HEK293 (cell line): ENCODE measurements around the gene ADAM33.

Source experiments
- CTCF ChIA-PET: fragments of 350-600 bp; formaldehyde crosslinking; extraction: SDS; loops from one replicate; lab custom pipeline; 2021; ENCODE audit warnings: antibody characterized with exemption; lab: Yijun Ruan, JAX
- POLR2A ChIA-PET: fragments of 300-600 bp; formaldehyde crosslinking; extraction: SDS; loops from one replicate; lab custom pipeline; 2020; ENCODE audit warnings: antibody characterized with exemption, inconsistent platforms; lab: Yijun Ruan, JAX
- H3K27ac ChIP-seq: fragments of 200-500 bp; sonication (Bioruptor generic); 2 replicates; pipeline ENCODE4 v1.5.1; 2014; ENCODE audit warnings: low read depth, low read length, control low read depth, inconsistent platforms; ENCODE audit errors: extremely low read depth
- H3K36me3 ChIP-seq, 2 experiments: fragments of 200-500 bp in 1 of 2; sonication (Bioruptor generic) in 1 of 2; 1 replicate in 1 of 2; 2 replicates in 1 of 2; pipeline ENCODE4 v1.5.1; 2014 to 2017; ENCODE audit warnings: inconsistent platforms in 2 of 2, low read length in 2 of 2; ENCODE audit not compliant: control insufficient read depth in 2 of 2, insufficient read depth in 1 of 2
- H3K4me1 ChIP-seq: fragments of 200-500 bp; sonication (Bioruptor generic); 2 replicates; pipeline ENCODE4 v1.5.1; 2014; ENCODE audit warnings: mild to moderate bottlenecking, low read length, inconsistent platforms; ENCODE audit not compliant: control insufficient read depth, insufficient read depth
- H3K4me3 ChIP-seq: 2 replicates; pipeline ENCODE4 v1.5.1; 2011; ENCODE audit warnings: low read depth, mild to moderate bottlenecking, control low read depth, low read length, moderate library complexity
- H3K9me3 ChIP-seq: fragments of 200-500 bp; sonication (Bioruptor generic); 2 replicates; pipeline ENCODE4 v1.5.1; 2014; ENCODE audit warnings: low read depth, low read length, inconsistent platforms; ENCODE audit not compliant: control insufficient read depth, insufficient read depth
- CTCF ChIP-seq: fragments of 450-650 bp; formaldehyde crosslinking; IDR thresholded peaks from 2 replicates; pipeline ENCODE4 v1.5.1; 2016; ENCODE audit warnings: missing biosample characterization, missing genetic modification characterization
- HOXD13 ChIP-seq: sonication (generic); formaldehyde crosslinking; IDR thresholded peaks from 2 replicates; pipeline ENCODE4 v1.8.0; 2022; ENCODE audit warnings: missing genetic modification reagents, borderline replicate concordance
- PRDM1 ChIP-seq: fragments of 450-650 bp; formaldehyde crosslinking; IDR thresholded peaks from 2 replicates; pipeline ENCODE4; 2016; ENCODE audit warnings: missing biosample characterization, missing genetic modification characterization
- SALL2 ChIP-seq: fragments of 450-650 bp; formaldehyde crosslinking; IDR thresholded peaks from 2 replicates; pipeline ENCODE4 v1.5.0; 2017; ENCODE audit warnings: missing biosample characterization, mild to moderate bottlenecking, missing genetic modification characterization, borderline replicate concordance
- TSHZ1 ChIP-seq: fragments of 450-650 bp; formaldehyde crosslinking; IDR thresholded peaks from 2 replicates; pipeline ENCODE4 v1.5.1; 2016; ENCODE audit warnings: missing biosample characterization, missing genetic modification characterization, borderline replicate concordance
- ZNF155 ChIP-seq: fragments of 450-650 bp; formaldehyde crosslinking; IDR thresholded peaks from 2 replicates; pipeline ENCODE4 v1.5.1; 2016; ENCODE audit warnings: missing biosample characterization, missing genetic modification characterization
- ZNF174 ChIP-seq: fragments of 450-650 bp; formaldehyde crosslinking; IDR thresholded peaks from 2 replicates; pipeline ENCODE4 v1.5.0; 2017; ENCODE audit warnings: missing biosample characterization, mild to moderate bottlenecking, missing genetic modification characterization
- ZNF221 ChIP-seq: fragments of 450-650 bp; formaldehyde crosslinking; IDR thresholded peaks from 2 replicates; pipeline ENCODE4 v1.5.1; 2017; ENCODE audit warnings: missing biosample characterization, missing genetic modification characterization, borderline replicate concordance
- ZNF280C ChIP-seq: fragments of 450-650 bp; formaldehyde crosslinking; IDR thresholded peaks from 2 replicates; pipeline ENCODE4 v1.5.1; 2016; ENCODE audit warnings: missing biosample characterization, missing genetic modification characterization
- ZNF280D ChIP-seq: fragments of 450-650 bp; formaldehyde crosslinking; IDR thresholded peaks from 2 replicates; pipeline ENCODE4 v1.5.1; 2016; ENCODE audit warnings: missing biosample characterization, missing genetic modification characterization
- ZNF433 ChIP-seq: fragments of 450-650 bp; formaldehyde crosslinking; IDR thresholded peaks from 2 replicates; pipeline ENCODE4 v1.5.1; 2016; ENCODE audit warnings: missing biosample characterization, missing genetic modification characterization, low read depth
- ZNF501 ChIP-seq: fragments of 450-650 bp; formaldehyde crosslinking; IDR thresholded peaks from 2 replicates; pipeline ENCODE4 v1.5.1; 2016; ENCODE audit warnings: missing biosample characterization, missing genetic modification characterization
- ZNF629 ChIP-seq: fragments of 450-650 bp; formaldehyde crosslinking; IDR thresholded peaks from 2 replicates; pipeline ENCODE4 v1.5.1; 2017; ENCODE audit warnings: missing biosample characterization, missing genetic modification characterization
- ZNF645 ChIP-seq: fragments of 450-650 bp; formaldehyde crosslinking; IDR thresholded peaks from 2 replicates; pipeline ENCODE4; 2016; ENCODE audit warnings: missing biosample characterization, missing genetic modification characterization
- ZNF654 ChIP-seq: fragments of 450-650 bp; formaldehyde crosslinking; IDR thresholded peaks from 2 replicates; pipeline ENCODE4 v1.5.1; 2016; ENCODE audit warnings: low read depth, missing biosample characterization, missing genetic modification characterization
- ZNF664 ChIP-seq: fragments of 450-650 bp; formaldehyde crosslinking; IDR thresholded peaks from 2 replicates; pipeline ENCODE4 v1.5.1; 2016; ENCODE audit warnings: missing biosample characterization, missing genetic modification characterization
- ZNF677 ChIP-seq: fragments of 450-650 bp; IDR thresholded peaks from 2 replicates; pipeline ENCODE4 v1.5.0; 2018; ENCODE audit warnings: missing biosample characterization, mild to moderate bottlenecking, missing genetic modification characterization, moderate library complexity

Gene ADAM33

GRCh38 chr20:3720068-3720467, 38.3 kb upstream of the ADAM33 start:
- CTCF ChIA-PET: interaction anchor here (0.6 to 2.4 kb wide), 9 partner anchors 9 to 87 kb away, joined by 3 to 17 read pairs (median 5); partner anchors contain the start of gene SPEF1
- TF ChIP-seq ZNF155 (tag by site-specific recombination) (no peak), ZNF629 (no peak), ZNF280C (tag by site-specific recombination) (no peak), ZNF280D (tag by site-specific recombination) (no peak), ZNF433 (tag by site-specific recombination) (no peak), ZNF654 (tag by site-specific recombination) (no peak), TSHZ1 (tag by site-specific recombination) (no peak), ZNF174 (no peak), SALL2 (no peak), ZNF221 (tag by site-specific recombination) (no peak), PRDM1 (tag by site-specific recombination) (no peak), ZNF645 (no peak), ZNF677 (no peak), ZNF664 (tag by site-specific recombination) (no peak), CTCF (tag by site-specific recombination) (no peak), HOXD13 (CRISPR knock-in tag) (no peak), ZNF501 (no peak)
- TF ChIP-seq, all 188 proteins: peak for 0
- H3K4me3 ChIP-seq: no peak overlapping the region
- H3K27ac ChIP-seq: no peak overlapping the region
- POLR2A ChIA-PET: no interaction called here
- no peaks in the 10 kb centered on the region for H3K36me3 ChIP-seq
- H3K9me3 ChIP-seq: no peaks in the 10 kb centered on the region
- no peaks in the 10 kb centered on the region for H3K4me1 ChIP-seq
